ENCODE measurements around the gene SIAE. TPM values are rescaled to one million over a fixed set of nuclear protein-coding genes. Genes with fewer than 3 reads are reported as not detected.

SIAE gene
- total RNA-seq, 6 experiments from 2014 or later: 30.9 to 56.8 (median 35.6) TPM

DNA sequence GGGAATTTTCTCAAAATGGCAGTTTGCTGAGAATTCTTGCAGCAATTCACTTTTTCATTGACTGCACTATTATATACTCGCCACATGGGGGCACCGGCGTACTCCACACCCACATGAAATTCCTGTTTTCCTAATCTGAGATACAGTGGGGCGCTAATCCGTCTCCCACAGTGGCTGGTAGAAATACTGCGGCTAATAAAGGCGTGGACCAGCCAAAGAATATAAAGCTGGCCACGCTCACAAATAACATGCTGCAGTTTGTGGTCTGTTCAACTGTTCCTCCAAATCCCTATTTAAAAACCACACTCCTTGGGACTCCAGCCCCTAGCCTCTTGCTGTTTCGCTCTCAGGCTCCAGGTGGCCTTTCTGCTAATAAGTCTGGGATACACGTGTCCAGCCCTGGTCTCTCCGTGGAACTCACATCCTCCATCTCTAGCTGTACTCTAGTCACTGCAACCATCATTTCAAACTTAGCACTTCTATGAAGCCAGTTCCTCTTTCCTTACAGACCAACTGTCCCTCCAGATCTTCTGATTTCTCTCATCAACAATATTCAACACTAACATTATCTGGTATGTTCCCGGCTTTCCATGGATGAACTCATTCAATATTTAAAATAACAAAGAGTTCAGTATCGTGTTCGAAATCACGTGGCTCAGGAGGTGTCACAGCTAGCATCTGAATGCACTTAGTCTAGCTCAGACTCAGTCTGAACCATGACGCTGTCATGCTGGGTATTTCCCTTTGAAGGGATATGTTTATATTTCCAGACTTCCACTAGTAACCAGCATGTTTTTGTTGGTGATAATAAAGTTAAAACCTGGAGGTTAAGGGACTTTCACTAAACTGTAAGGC lies 28.9 kb downstream of the SIAE start:
- Histone ChIP-seq H3K27me3 (no peaks in the 10 kb centered on the region), H3K9me3 (no peaks in the 10 kb centered on the region), H3K36me3 (no peaks in the 10 kb centered on the region), H3K4me3 (peak overlapping the region in 1 of 3 donors; percentile 23), H3K4me1 (peaks cover 0 to 4% (median 0%) of the 10 kb centered on the region in 4 donors), H3K27ac (no peak overlapping the region)
- TF ChIP-seq POLR2A (IDR thresholded peaks at IDR 0.05) (no peak), CTCF (IDR thresholded peaks at IDR 0.05) (peak; percentile 69 to 83 (median 75))
- WGBS (ENCODE audit: insufficient coverage, low coverage, low lambda C conversion rate, missing lambda C conversion rate): 20% methylated on average over 16 of the region's 16 CpGs
- DNase-seq: peak in 2 of 3 donors; percentile 37 to 50
- ATAC-seq: peak; percentile 96 to 99 (median 98)
- intact Hi-C loops (cut with DNase I): loop anchor here in 1 of 2 donors (10.0 kb wide), 1 partner anchor 220 kb away; the partner anchor contains the start of gene ROBO3

GRCh38 chr11:124643605-124644425 lies 29.7 kb downstream of the SIAE start:
- no peak for DNase-seq
- Histone ChIP-seq H3K9me3 (no peaks in the 10 kb centered on the region), H3K4me3 (no peak overlapping the region), H3K36me3 (peaks cover 0 to 3% (median 0%) of the 10 kb centered on the region in 4 donors), H3K27me3 (no peaks in the 10 kb centered on the region), H3K27ac (no peak overlapping the region), H3K4me1 (peaks cover 0 to 4% (median 0%) of the 10 kb centered on the region in 4 donors)
- TF ChIP-seq CTCF (IDR thresholded peaks at IDR 0.05): no peak
- no peak for TF ChIP-seq POLR2A (IDR thresholded peaks at IDR 0.05)
- 23% methylated on average over 3 of the region's 3 CpGs for WGBS (ENCODE audit: insufficient coverage, low coverage, low lambda C conversion rate, missing lambda C conversion rate)
- intact Hi-C loops (cut with DNase I): loop anchor here in 1 of 2 donors (10.0 kb wide), 1 partner anchor 221 kb away; the partner anchor contains the start of gene ROBO3
- no peak for ATAC-seq

GRCh38 chr11:124643042-124643604 lies 30.4 kb downstream of the SIAE start:
- intact Hi-C loops (cut with DNase I): loop anchor here in 1 of 2 donors (10.0 kb wide), 1 partner anchor 222 kb away; the partner anchor contains the start of gene ROBO3
- no peak for TF ChIP-seq CTCF (IDR thresholded peaks at IDR 0.05)
- no peak for TF ChIP-seq POLR2A (IDR thresholded peaks at IDR 0.05)
- Histone ChIP-seq H3K27ac (no peak overlapping the region), H3K9me3 (no peaks in the 10 kb centered on the region), H3K4me1 (peaks cover 0 to 4% (median 0%) of the 10 kb centered on the region in 4 donors), H3K4me3 (no peak overlapping the region), H3K36me3 (peaks cover 0 to 4% (median under 1%) of the 10 kb centered on the region in 4 donors), H3K27me3 (no peaks in the 10 kb centered on the region)
- DNase-seq (no peak), ATAC-seq (no peak)
- WGBS (ENCODE audit: insufficient coverage, low coverage, low lambda C conversion rate, missing lambda C conversion rate): 77% methylated on average over 6 of the region's 10 CpGs

DNA sequence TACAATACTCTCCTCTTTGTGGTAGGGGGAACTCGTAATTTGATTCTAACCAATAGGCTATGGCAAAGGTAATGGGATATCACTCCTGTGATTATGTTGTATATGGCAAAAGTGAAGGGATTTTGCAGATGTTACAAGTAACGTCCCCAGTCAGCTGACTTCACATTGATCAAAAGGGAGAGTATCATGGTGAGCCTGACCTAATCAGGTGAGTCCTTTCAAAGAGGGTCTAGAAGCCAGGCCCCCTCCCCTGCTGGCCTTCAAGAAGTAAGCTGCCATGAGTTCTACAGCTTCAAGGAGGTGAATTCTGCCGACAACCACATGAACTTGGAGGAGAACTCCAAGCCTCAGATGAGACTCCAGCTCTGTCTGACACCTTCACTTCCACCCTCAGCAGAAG lies 30.9 kb downstream of the SIAE start:
- H3K27ac ChIP-seq: no peak overlapping the region
- ATAC-seq (no peak), DNase-seq (no peak)
- H3K36me3 ChIP-seq: peaks cover 0 to 8% (median 3%) of the 10 kb centered on the region in 4 donors
- WGBS (ENCODE audit: insufficient coverage, low coverage, low lambda C conversion rate, missing lambda C conversion rate): 83% methylated on average over 2 of the region's 3 CpGs
- no peaks in the 10 kb centered on the region for H3K9me3 ChIP-seq
- TF ChIP-seq CTCF (IDR thresholded peaks at IDR 0.05) (no peak), POLR2A (IDR thresholded peaks at IDR 0.05) (no peak)
- H3K4me3 ChIP-seq: no peak overlapping the region
- H3K4me1 ChIP-seq: peaks cover 0 to 4% (median 0%) of the 10 kb centered on the region in 4 donors
- intact Hi-C loops (cut with DNase I): loop anchor here in 1 of 2 donors (10.0 kb wide), 1 partner anchor 222 kb away; the partner anchor contains the start of gene ROBO3
- no peaks in the 10 kb centered on the region for H3K27me3 ChIP-seq
